HEK293 (cell line): ENCODE results near the gene IFI30.

ENCODE experiments used
- CTCF ChIA-PET: fragments of 350-600 bp; formaldehyde crosslinking; extraction: SDS; loops from one replicate; lab custom pipeline; 2021; ENCODE audit warnings: antibody characterized with exemption; lab: Yijun Ruan, JAX
- POLR2A ChIA-PET: fragments of 300-600 bp; formaldehyde crosslinking; extraction: SDS; loops from one replicate; lab custom pipeline; 2020; ENCODE audit warnings: antibody characterized with exemption, inconsistent platforms; lab: Yijun Ruan, JAX
- H3K27ac ChIP-seq: fragments of 200-500 bp; sonication (Bioruptor generic); 2 replicates; pipeline ENCODE4 v1.5.1; 2014; ENCODE audit warnings: low read depth, low read length, control low read depth, inconsistent platforms; ENCODE audit errors: extremely low read depth
- H3K36me3 ChIP-seq, 2 experiments: fragments of 200-500 bp in 1 of 2; sonication (Bioruptor generic) in 1 of 2; 1 replicate in 1 of 2; 2 replicates in 1 of 2; pipeline ENCODE4 v1.5.1; 2014 to 2017; ENCODE audit warnings: inconsistent platforms in 2 of 2, low read length in 2 of 2; ENCODE audit not compliant: control insufficient read depth in 2 of 2, insufficient read depth in 1 of 2
- H3K4me1 ChIP-seq: fragments of 200-500 bp; sonication (Bioruptor generic); 2 replicates; pipeline ENCODE4 v1.5.1; 2014; ENCODE audit warnings: mild to moderate bottlenecking, low read length, inconsistent platforms; ENCODE audit not compliant: control insufficient read depth, insufficient read depth
- H3K4me3 ChIP-seq: 2 replicates; pipeline ENCODE4 v1.5.1; 2011; ENCODE audit warnings: low read depth, mild to moderate bottlenecking, control low read depth, low read length, moderate library complexity
- H3K9me3 ChIP-seq: fragments of 200-500 bp; sonication (Bioruptor generic); 2 replicates; pipeline ENCODE4 v1.5.1; 2014; ENCODE audit warnings: low read depth, low read length, inconsistent platforms; ENCODE audit not compliant: control insufficient read depth, insufficient read depth
- GLIS2 ChIP-seq: fragments of 450-650 bp; formaldehyde crosslinking; IDR thresholded peaks from 2 replicates; pipeline ENCODE4 v1.5.1; 2016; ENCODE audit warnings: missing biosample characterization, missing genetic modification characterization
- HOXA7 ChIP-seq: sonication (generic); formaldehyde crosslinking; IDR thresholded peaks from 2 replicates; pipeline ENCODE4 v1.8.1; 2022; ENCODE audit warnings: missing genetic modification reagents, borderline replicate concordance
- KLF1 ChIP-seq: fragments of 450-650 bp; formaldehyde crosslinking; IDR thresholded peaks from 2 replicates; pipeline ENCODE4 v1.5.1; 2016; ENCODE audit warnings: missing biosample characterization, missing genetic modification characterization
- KLF10 ChIP-seq: fragments of 450-650 bp; IDR thresholded peaks from 2 replicates; pipeline ENCODE4 v1.5.1; 2018; ENCODE audit warnings: missing biosample characterization, mild to moderate bottlenecking, missing genetic modification characterization
- SCRT2 ChIP-seq: fragments of 450-650 bp; formaldehyde crosslinking; IDR thresholded peaks from 2 replicates; pipeline ENCODE4 v1.5.1; 2016; ENCODE audit warnings: missing biosample characterization, missing genetic modification characterization
- SP2 ChIP-seq: fragments of 450-650 bp; formaldehyde crosslinking; IDR thresholded peaks from 2 replicates; pipeline ENCODE4 v1.5.1; 2016; ENCODE audit warnings: missing biosample characterization, missing genetic modification characterization
- ZBTB20 ChIP-seq: fragments of 450-650 bp; formaldehyde crosslinking; IDR thresholded peaks from 2 replicates; pipeline ENCODE4 v1.5.1; 2016; ENCODE audit warnings: missing biosample characterization, missing genetic modification characterization
- ZBTB21 ChIP-seq: fragments of 450-650 bp; formaldehyde crosslinking; IDR thresholded peaks from 2 replicates; pipeline ENCODE4 v1.5.1; 2017; ENCODE audit warnings: missing biosample characterization, missing genetic modification characterization
- ZBTB7A ChIP-seq: fragments of 450-650 bp; formaldehyde crosslinking; IDR thresholded peaks from 2 replicates; pipeline ENCODE4 v1.5.1; 2016; ENCODE audit warnings: low read depth, missing biosample characterization, missing genetic modification characterization
- ZNF223 ChIP-seq: fragments of 450-650 bp; formaldehyde crosslinking; IDR thresholded peaks from 2 replicates; pipeline ENCODE4 v1.5.1; 2016; ENCODE audit warnings: missing biosample characterization, missing genetic modification characterization
- ZNF311 ChIP-seq: fragments of 450-650 bp; formaldehyde crosslinking; IDR thresholded peaks from 2 replicates; pipeline ENCODE4 v1.5.1; 2017; ENCODE audit warnings: missing biosample characterization, missing genetic modification characterization, borderline replicate concordance
- ZNF335 ChIP-seq: fragments of 450-650 bp; formaldehyde crosslinking; conservative IDR thresholded peaks from 2 replicates; pipeline ENCODE4 v1.5.1; 2016; ENCODE audit warnings: missing biosample characterization, missing genetic modification characterization
- ZNF548 ChIP-seq: fragments of 450-650 bp; formaldehyde crosslinking; IDR thresholded peaks from 2 replicates; pipeline ENCODE4 v1.5.1; 2016; ENCODE audit warnings: missing biosample characterization, missing genetic modification characterization
- ZNF596 ChIP-seq: fragments of 450-650 bp; IDR thresholded peaks from 2 replicates; pipeline ENCODE4 v1.5.0; 2018; ENCODE audit warnings: missing biosample characterization, mild to moderate bottlenecking, missing genetic modification characterization, moderate library complexity
- ZNF610 ChIP-seq: fragments of 450-650 bp; formaldehyde crosslinking; IDR thresholded peaks from 2 replicates; pipeline ENCODE4 v1.5.1; 2016; ENCODE audit warnings: missing biosample characterization, missing genetic modification characterization, borderline replicate concordance
- ZNF654 ChIP-seq: fragments of 450-650 bp; formaldehyde crosslinking; IDR thresholded peaks from 2 replicates; pipeline ENCODE4 v1.5.1; 2016; ENCODE audit warnings: low read depth, missing biosample characterization, missing genetic modification characterization
- TF ChIP-seq, protein P1 (sequence below): fragments of 450-650 bp; formaldehyde crosslinking; IDR thresholded peaks from 2 replicates; pipeline ENCODE4 v1.5.1; 2016; ENCODE audit warnings: missing biosample characterization, missing genetic modification characterization
- TF ChIP-seq, protein P2 (sequence below): fragments of 450-650 bp; formaldehyde crosslinking; IDR thresholded peaks from 2 replicates; pipeline ENCODE4 v1.5.1; 2017; ENCODE audit warnings: missing biosample characterization, missing genetic modification characterization
- TF ChIP-seq, protein P3 (sequence below): fragments of 450-650 bp; formaldehyde crosslinking; IDR thresholded peaks from 2 replicates; pipeline ENCODE4 v1.5.1; 2016; ENCODE audit warnings: missing biosample characterization, missing genetic modification characterization
- TF ChIP-seq, protein P4 (sequence below): IDR thresholded peaks from 2 replicates; pipeline ENCODE4 v1.6.1; 2011; ENCODE audit warnings: mild to moderate bottlenecking, low read depth, low read length, borderline replicate concordance
- TF ChIP-seq, protein P5 (sequence below): fragments of 450-650 bp; formaldehyde crosslinking; IDR thresholded peaks from 2 replicates; pipeline ENCODE4 v1.5.1; 2016; ENCODE audit warnings: missing biosample characterization, missing genetic modification characterization
- TF ChIP-seq, protein P6 (sequence below): fragments of 450-650 bp; formaldehyde crosslinking; IDR thresholded peaks from 2 replicates; pipeline ENCODE4 v1.5.1; 2016; ENCODE audit warnings: missing biosample characterization, missing genetic modification characterization
- TF ChIP-seq, protein P7 (sequence below): fragments of 450-650 bp; formaldehyde crosslinking; optimal IDR thresholded peaks from 2 replicates; pipeline ENCODE3; 2016; ENCODE audit warnings: missing biosample characterization, mild to moderate bottlenecking, missing genetic modification characterization

Gene IFI30

DNA sequence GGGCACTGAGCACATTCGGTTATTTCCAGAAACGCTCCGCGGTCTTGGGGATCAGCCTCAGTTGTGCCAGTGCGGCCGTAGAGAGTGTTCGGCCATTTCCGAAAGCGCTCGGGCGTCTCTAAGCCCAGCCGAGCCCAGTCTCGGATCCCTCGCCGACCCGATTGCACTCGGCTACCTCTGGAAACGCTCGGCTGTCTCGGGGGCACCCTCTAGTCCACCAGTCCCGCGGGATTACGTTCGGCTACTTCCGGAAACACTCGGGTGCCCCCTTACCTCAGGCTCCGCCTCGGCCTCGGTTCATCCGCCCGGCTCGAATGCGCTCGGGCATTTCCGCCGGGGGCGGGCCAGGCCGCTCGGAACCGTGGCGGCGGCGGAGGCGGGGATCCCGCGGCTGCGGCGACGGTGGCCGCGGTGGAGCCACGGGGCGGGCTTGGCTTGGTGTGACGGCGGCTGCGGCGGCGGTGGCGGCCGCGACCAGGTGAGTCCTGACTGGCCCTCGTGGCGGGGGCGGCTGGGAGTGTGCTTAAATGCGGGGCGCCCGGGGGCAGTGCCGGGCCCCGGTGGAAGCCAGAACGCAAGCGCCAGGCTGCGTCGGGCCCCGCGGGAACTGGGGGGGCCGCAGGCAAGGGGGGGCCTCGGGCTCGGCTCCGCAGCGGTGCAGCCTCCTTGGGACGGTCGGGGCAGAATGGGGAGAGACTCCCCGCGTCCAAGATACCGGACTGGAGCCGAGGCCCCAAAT lies 20.6 kb upstream of the IFI30 start, which contains the start of gene PIK3R2 (continued):
- TF ChIP-seq ZNF596 (tag by site-specific recombination): no peak
- TF ChIP-seq SP2 (tag by site-specific recombination): no peak

DNA sequence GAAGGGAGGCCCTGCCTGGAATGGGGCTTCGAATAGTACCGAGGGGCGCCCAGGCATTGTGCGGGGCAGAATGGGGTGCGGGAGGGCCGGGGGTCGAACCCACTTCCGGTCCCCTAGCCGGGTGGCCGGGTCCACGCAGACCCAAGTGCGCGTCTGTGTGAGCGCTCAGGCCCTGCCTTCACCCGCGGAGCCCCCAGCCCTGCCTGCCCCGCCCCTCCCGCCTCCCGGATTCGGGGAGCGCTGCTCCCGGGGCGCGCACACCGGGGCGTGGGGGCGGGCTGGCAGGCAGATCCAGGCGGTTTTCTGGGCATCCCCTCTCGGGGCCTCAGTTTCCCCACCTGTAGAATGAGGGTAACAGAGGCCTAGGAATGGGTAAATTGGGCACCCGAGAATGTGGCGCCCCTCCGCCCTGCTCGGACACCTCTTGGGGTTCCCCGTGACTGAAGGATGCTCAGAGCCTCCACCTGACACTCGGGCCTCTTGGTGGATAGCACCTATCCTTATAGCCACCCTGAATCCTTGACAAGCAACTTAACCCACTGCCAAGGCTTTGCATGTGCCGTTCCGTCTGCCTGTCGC lies 20.0 kb upstream of the IFI30 start:
- Histone ChIP-seq H3K4me1 (peaks cover 12% of the 10 kb centered on the region), H3K4me3 (peak overlapping the region; percentile 86), H3K27ac (peak overlapping the region; percentile 74; the same call in 1 of the 2 replicates), H3K36me3 (peaks cover 0 to 21% of the 10 kb centered on the region in 2 experiments; a peak in 2 of 3 replicates), H3K9me3 (no peaks in the 10 kb centered on the region)
- ChIA-PET POLR2A (interaction anchor here (0.6 kb wide), 1 partner anchor 260 kb away, joined by 3 read pairs; no protein-coding TSS in a partner anchor), CTCF (interaction anchor here (1.1 kb wide), 1 partner anchor 216 kb away, joined by 3 read pairs; no protein-coding TSS in a partner anchor)
- TF ChIP-seq ZNF610 (tag by site-specific recombination) (0 out of 2 replicates have a peak, but pooled peaks have one; percentile 2), GLIS2 (peak; percentile 51), ZBTB21 (tag by site-specific recombination) (no peak), ZNF311 (tag by site-specific recombination) (no peak), KLF10 (tag by site-specific recombination) (no peak), ZNF548 (tag by site-specific recombination) (no peak), HOXA7 (CRISPR knock-in tag) (no peak), ZNF223 (tag by site-specific recombination) (no peak), KLF1 (tag by site-specific recombination) (0 out of 2 replicates have a peak, but pooled peaks have one; percentile 9), ZBTB20 (peak; percentile 4; the same call in 1 of the 2 replicates), ZNF654 (no peak), SCRT2 (tag by site-specific recombination) (peak; percentile 74), ZNF335 (peak; percentile 93), ZBTB7A (tag by site-specific recombination) (peak; percentile 92; the same call in 1 of the 2 replicates)
- TF ChIP-seq, protein P1, sequence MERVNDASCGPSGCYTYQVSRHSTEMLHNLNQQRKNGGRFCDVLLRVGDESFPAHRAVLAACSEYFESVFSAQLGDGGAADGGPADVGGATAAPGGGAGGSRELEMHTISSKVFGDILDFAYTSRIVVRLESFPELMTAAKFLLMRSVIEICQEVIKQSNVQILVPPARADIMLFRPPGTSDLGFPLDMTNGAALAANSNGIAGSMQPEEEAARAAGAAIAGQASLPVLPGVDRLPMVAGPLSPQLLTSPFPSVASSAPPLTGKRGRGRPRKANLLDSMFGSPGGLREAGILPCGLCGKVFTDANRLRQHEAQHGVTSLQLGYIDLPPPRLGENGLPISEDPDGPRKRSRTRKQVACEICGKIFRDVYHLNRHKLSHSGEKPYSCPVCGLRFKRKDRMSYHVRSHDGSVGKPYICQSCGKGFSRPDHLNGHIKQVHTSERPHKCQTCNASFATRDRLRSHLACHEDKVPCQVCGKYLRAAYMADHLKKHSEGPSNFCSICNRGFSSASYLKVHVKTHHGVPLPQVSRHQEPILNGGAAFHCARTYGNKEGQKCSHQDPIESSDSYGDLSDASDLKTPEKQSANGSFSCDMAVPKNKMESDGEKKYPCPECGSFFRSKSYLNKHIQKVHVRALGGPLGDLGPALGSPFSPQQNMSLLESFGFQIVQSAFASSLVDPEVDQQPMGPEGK (tag by site-specific recombination): peak; percentile 69
- TF ChIP-seq, protein P2, sequence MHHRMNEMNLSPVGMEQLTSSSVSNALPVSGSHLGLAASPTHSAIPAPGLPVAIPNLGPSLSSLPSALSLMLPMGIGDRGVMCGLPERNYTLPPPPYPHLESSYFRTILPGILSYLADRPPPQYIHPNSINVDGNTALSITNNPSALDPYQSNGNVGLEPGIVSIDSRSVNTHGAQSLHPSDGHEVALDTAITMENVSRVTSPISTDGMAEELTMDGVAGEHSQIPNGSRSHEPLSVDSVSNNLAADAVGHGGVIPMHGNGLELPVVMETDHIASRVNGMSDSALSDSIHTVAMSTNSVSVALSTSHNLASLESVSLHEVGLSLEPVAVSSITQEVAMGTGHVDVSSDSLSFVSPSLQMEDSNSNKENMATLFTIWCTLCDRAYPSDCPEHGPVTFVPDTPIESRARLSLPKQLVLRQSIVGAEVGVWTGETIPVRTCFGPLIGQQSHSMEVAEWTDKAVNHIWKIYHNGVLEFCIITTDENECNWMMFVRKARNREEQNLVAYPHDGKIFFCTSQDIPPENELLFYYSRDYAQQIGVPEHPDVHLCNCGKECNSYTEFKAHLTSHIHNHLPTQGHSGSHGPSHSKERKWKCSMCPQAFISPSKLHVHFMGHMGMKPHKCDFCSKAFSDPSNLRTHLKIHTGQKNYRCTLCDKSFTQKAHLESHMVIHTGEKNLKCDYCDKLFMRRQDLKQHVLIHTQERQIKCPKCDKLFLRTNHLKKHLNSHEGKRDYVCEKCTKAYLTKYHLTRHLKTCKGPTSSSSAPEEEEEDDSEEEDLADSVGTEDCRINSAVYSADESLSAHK (tag by site-specific recombination): no peak
- TF ChIP-seq, protein P3, sequence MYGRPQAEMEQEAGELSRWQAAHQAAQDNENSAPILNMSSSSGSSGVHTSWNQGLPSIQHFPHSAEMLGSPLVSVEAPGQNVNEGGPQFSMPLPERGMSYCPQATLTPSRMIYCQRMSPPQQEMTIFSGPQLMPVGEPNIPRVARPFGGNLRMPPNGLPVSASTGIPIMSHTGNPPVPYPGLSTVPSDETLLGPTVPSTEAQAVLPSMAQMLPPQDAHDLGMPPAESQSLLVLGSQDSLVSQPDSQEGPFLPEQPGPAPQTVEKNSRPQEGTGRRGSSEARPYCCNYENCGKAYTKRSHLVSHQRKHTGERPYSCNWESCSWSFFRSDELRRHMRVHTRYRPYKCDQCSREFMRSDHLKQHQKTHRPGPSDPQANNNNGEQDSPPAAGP (tag by site-specific recombination): peak; percentile 58; the same call in 1 of the 2 replicates
- TF ChIP-seq, protein P4, sequence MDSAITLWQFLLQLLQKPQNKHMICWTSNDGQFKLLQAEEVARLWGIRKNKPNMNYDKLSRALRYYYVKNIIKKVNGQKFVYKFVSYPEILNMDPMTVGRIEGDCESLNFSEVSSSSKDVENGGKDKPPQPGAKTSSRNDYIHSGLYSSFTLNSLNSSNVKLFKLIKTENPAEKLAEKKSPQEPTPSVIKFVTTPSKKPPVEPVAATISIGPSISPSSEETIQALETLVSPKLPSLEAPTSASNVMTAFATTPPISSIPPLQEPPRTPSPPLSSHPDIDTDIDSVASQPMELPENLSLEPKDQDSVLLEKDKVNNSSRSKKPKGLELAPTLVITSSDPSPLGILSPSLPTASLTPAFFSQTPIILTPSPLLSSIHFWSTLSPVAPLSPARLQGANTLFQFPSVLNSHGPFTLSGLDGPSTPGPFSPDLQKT: no peak
- TF ChIP-seq, protein P5, sequence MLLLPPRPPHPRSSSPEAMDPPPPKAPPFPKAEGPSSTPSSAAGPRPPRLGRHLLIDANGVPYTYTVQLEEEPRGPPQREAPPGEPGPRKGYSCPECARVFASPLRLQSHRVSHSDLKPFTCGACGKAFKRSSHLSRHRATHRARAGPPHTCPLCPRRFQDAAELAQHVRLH (tag by site-specific recombination): no peak
- TF ChIP-seq, protein P6, sequence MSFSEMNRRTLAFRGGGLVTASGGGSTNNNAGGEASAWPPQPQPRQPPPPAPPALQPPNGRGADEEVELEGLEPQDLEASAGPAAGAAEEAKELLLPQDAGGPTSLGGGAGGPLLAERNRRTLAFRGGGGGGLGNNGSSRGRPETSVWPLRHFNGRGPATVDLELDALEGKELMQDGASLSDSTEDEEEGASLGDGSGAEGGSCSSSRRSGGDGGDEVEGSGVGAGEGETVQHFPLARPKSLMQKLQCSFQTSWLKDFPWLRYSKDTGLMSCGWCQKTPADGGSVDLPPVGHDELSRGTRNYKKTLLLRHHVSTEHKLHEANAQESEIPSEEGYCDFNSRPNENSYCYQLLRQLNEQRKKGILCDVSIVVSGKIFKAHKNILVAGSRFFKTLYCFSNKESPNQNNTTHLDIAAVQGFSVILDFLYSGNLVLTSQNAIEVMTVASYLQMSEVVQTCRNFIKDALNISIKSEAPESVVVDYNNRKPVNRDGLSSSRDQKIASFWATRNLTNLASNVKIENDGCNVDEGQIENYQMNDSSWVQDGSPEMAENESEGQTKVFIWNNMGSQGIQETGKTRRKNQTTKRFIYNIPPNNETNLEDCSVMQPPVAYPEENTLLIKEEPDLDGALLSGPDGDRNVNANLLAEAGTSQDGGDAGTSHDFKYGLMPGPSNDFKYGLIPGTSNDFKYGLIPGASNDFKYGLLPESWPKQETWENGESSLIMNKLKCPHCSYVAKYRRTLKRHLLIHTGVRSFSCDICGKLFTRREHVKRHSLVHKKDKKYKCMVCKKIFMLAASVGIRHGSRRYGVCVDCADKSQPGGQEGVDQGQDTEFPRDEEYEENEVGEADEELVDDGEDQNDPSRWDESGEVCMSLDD (tag by site-specific recombination): peak; percentile 93
- TF ChIP-seq, protein P7, sequence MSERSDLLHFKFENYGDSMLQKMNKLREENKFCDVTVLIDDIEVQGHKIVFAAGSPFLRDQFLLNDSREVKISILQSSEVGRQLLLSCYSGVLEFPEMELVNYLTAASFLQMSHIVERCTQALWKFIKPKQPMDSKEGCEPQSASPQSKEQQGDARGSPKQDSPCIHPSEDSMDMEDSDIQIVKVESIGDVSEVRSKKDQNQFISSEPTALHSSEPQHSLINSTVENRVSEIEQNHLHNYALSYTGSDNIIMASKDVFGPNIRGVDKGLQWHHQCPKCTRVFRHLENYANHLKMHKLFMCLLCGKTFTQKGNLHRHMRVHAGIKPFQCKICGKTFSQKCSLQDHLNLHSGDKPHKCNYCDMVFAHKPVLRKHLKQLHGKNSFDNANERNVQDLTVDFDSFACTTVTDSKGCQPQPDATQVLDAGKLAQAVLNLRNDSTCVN (tag by site-specific recombination): peak; percentile 79
